CD4-positive, alpha-beta T cell treated with Interleukin-15 for 1 hour (primary cell): ENCODE results near the gene OAS3.

Source experiments
- DNase-seq: peaks from one replicate; pipeline ENCODE4 v3.0.0-alpha.2; 2020

The OAS3 gene

GRCh38 chr12:112961074-112961473 lies 22.8 kb downstream of the OAS3 start:
- DNase-seq = no peak

- no peak for DNase-seq
These were observed 23.3 kb downstream of the OAS3 start for GRCh38 chr12:112961536-112961935.

DNA sequence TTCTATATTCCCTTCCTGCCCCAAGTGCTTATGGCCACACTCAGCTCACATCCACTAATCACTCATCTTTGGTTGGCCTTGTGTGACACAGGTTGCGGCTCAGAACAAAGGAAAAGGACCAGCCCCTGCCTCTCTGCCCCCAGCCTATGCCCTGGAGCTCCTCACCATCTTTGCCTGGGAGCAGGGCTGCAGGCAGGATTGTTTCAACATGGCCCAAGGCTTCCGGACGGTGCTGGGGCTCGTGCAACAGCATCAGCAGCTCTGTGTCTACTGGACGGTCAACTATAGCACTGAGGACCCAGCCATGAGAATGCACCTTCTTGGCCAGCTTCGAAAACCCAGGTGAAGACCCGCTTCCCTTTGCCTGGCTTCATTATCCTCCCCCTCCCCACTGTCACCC lies 24.3 kb downstream of the OAS3 start:
- DNase-seq = no peak

DNA sequence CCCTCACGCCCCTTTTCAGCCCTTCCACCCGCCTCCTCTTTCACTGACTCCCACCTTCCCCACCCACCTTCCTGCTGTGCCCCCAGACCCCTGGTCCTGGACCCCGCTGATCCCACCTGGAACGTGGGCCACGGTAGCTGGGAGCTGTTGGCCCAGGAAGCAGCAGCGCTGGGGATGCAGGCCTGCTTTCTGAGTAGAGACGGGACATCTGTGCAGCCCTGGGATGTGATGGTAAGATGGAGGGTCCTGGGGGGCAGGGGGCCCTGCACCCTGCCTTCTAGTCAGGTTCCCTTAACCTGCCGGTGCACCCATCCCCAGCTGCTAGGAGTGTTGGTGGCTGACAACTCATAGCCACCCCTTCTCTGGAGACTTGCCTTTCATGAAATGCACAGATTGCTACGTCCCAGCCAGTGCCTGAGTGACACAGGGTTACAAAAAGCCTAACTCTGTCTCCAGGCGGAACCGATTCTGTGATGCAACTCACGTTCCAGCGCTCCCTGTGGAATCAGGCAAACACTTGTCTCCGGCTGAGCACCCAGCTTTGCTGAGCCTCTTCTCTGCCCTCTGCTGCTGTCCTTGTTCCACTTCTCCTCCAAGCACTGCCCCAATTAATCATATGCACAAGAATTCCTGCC lies 25.1 kb downstream of the OAS3 start:
- DNase-seq = no peak

DNA sequence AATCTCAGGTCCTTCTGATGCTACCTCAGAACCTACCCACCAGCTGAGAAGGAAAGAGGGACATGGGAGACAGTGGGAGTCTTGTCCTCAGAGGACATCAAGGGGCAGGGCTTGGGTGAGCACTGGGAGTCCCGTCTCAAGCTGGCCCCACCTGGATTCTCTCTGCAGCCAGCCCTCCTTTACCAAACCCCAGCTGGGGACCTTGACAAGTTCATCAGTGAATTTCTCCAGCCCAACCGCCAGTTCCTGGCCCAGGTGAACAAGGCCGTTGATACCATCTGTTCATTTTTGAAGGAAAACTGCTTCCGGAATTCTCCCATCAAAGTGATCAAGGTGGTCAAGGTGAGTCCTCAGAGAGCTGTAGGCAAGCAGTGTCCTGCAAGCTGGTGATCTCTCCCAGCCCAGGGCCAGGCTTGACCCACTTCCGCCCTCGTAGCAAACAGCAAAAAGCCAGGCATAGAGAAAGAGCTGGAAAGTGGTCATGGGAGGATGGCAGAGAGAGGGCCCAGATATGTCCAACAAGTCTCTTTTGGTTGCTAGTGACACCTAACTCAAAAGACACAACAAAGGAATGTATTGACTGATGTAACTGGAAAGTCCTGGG lies 25.9 kb downstream of the OAS3 start:
- DNase-seq = no peak

DNA sequence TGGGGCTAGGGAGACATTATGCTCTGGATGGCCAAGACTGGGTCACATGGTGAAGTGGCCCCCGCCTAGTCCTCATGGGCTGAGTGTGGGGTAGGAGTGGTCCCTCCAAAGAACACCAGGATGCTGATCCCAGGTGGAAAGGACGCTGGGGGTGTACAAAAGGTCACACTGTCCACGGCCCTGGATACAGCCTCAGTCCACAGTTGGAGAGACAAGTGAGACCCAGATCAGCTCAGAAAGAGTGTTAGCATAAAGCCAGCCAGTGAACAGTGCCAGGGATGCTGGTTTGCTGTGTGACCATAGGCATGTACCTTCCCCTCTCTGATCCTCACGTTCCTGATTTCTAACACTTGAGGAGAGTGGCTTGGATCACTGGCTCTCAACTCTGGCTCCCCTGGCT lies 26.6 kb downstream of the OAS3 start:
- DNase-seq = no peak

- no peak for DNase-seq
These were observed 27.4 kb downstream of the OAS3 start for GRCh38 chr12:112965643-112966042.

GRCh38 chr12:112967306-112967705 lies 29.0 kb downstream of the OAS3 start:
- DNase-seq = no peak

DNA sequence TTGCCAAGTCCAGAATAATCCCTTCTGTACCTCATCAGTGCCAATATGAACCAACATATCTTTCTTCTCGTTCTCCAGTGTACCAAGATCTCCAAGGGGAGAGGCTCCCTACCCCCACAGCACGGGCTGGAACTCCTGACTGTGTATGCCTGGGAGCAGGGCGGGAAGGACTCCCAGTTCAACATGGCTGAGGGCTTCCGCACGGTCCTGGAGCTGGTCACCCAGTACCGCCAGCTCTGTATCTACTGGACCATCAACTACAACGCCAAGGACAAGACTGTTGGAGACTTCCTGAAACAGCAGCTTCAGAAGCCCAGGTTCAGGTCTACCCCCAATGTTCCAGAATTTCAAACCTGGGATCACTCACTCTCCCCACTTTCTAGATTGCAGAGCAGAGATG lies 29.6 kb downstream of the OAS3 start:
- DNase-seq = no peak

DNA sequence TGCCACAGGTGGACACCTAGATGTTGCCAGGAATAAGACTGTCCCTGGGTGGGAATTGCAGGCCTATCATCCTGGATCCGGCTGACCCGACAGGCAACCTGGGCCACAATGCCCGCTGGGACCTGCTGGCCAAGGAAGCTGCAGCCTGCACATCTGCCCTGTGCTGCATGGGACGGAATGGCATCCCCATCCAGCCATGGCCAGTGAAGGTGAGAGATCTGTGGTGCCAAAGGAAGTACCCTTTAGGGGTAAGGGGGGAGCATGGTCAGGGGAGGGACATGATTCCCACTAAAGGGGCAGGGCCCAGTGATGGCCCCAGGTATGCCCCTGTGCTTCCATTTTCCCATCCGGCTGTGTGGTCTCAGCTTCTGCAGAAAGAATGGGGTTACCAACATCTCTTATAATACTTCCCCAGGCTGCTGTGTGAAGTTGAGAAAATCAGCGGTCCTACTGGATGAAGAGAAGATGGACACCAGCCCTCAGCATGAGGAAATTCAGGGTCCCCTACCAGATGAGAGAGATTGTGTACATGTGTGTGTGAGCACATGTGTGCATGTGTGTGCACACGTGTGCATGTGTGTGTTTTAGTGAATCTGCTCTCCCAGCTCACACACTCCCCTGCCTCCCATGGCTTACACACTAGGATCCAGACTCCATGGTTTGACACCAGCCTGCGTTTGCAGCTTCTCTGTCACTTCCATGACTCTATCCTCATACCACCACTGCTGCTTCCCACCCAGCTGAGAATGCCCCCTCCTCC lies 31.5 kb downstream of the OAS3 start:
- DNase-seq = no peak

DNA sequence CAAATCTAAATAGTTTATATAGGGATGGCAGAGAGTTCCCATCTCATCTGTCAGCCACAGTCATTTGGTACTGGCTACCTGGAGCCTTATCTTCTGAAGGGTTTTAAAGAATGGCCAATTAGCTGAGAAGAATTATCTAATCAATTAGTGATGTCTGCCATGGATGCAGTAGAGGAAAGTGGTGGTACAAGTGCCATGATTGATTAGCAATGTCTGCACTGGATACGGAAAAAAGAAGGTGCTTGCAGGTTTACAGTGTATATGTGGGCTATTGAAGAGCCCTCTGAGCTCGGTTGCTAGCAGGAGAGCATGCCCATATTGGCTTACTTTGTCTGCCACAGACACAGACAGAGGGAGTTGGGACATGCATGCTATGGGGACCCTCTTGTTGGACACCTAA lies 32.1 kb downstream of the OAS3 start:
- no peak for DNase-seq

GRCh38 chr12:112971248-112971647 lies 33.0 kb downstream of the OAS3 start:
- DNase-seq = no peak

DNA sequence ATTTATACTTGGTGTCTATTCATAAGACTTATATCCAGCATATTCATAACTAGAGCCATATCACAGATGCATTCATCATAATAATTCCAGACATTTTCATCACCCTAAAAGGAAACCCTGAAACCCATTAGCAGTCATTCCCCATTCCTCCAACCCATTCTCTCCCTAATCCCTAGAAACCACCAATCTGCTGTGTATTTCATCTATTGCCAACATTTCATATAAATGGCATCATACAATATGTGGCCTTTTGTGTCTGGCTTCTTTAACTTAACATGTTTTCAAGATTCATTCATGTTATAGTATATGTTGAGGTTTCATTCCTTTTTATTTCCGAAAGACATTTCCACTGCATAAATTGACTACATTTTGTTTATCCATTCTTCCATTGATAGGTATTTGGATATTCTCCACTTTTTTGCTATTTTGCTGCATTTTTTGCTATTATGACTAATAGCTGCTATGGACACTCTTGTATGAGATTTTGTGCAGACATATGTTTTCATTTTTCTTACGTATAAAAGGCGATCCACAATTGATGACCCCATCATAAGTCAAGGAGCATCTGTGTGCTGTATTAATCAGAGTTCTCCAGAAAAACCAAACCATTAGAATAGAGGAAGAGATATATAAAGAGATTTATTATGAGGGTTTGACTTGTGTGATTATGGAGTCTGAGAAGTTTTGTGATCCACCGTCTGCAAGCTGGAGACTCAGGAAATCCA lies 34.9 kb downstream of the OAS3 start:
- DNase-seq = no peak

DNA sequence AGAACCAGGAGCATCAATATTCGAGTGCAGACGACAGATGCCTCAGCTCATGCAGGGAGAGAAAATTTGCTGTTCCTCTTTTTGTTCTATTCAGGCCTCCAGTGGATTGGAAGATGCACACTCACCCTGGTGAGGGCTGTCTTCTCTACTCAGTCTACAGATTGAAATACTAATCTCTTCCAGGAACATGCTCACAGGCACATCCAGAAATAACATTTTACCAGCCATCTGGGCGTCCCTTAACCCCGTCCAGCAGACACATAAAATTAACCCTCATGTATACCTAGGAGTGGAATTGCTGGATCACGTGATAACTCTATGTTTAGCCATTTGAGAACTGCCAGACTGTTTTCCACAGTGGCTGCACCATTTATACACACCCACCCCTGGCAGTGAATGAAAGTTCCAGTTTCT lies 35.6 kb downstream of the OAS3 start:
- DNase-seq = no peak

GRCh38 chr12:112974904-112975303 lies 36.6 kb downstream of the OAS3 start:
- DNase-seq = no peak

DNA sequence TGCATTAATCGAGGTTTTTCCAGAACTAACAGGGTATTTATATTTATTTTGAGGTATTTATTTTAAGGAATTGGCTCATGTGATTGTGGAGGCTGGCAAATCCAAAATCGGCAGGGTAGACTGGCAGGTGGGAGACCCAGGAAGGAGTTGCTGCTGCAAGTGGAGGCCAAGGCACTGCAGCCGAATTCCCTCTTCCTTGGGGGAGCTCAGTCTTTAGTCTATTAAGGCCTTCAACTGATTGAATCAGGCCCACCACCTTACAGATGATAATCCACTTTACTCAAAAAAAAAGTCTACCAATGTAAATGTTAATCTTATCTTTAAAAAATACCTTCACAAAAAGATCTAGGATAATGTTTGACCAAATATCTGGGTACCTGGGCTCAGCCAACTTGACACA lies 38.9 kb downstream of the OAS3 start:
- DNase-seq = no peak

GRCh38 chr12:112977641-112978040 lies 39.4 kb downstream of the OAS3 start:
- no peak for DNase-seq

DNA sequence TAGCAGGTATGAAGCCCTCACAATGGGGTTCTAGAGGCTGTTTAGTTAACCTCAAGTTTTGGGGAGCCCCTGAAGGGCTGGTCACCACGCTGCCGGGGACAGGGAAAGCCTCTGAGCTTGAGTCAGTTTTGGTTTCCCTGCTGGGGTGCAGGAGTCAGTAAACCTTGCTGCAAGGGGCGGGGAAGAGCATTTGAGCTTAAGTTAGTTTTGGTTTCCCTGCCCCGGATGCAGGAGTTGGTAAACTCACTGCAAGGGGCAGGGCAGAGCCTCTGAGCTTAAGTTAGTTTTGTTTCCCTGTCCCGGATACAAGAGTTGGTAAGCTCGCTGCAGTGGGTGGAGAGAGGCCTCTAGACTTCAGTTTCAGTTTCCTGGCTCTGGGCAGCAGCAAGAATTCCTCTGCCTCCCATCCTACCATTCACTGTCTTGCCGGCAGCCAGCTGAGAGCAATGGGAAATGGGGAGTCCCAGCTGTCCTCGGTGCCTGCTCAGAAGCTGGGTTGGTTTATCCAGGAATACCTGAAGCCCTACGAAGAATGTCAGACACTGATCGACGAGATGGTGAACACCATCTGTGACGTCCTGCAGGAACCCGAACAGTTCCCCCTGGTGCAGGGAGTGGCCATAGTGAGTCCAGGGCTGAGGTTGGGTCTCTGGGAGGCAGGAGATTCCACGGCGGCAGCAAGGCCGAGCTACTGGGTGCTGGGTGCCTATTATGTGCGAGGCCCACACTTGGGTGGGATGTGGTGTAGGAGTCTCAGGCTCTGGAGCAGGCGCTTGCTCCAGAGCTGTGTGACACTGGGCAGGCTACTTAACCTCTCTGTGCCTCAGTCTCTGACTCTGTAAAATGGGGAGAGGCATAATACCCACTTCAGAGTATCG lies 40.1 kb downstream of the OAS3 start, which contains the start of gene OAS2:
Gene OAS2, plus strand, starts transcription at position 357 of the 878 bp plus-strand sequence. Its CDS starts 90 bp downstream, at position 447.
- peak; percentile 82 for DNase-seq

GRCh38 chr12:112979041-112979680 lies 40.9 kb downstream of the OAS3 start:
- no peak for DNase-seq

DNA sequence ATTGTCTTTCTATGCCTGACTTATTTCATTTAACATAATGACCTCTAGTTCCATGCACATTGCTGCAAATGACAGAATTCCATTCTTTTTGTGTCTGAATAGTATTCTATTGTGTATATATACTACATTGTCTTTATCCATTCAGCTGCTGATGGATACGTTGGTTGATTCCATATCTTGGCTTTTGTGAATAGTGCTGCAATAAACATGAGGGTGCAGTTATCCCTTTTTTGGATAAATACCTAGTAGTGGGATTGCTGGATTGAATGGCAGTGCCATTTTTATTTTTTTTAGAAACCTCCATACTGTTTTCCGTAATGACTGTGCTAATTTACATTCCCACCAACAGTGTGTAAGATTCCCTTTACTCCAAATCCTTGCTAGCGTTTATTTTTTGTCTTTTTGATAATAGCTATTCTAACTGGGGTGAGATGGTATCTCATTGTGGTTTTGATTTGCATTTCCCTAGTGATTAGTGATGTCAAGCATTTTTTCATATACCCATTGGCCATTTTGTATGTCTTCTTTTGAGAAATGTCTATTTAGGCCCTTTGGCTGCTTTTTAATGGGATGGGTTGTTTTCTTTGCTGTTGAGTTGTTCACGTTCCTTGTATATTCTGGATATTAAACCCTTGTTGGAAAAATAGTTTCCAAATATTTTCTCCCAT lies 42.4 kb downstream of the OAS3 start:
- no peak for DNase-seq

GRCh38 chr12:112985642-112986290 lies 47.5 kb downstream of the OAS3 start:
- no peak for DNase-seq
